GM18499 (cell line): Measurements from ENCODE around the gene MPI.

Source experiments
- ATAC-seq: cut with Tn5 transposase; IDR thresholded peaks from one replicate; pipeline ENCODE4 v1.9.1; 2021; ENCODE audit warnings: moderate number of reproducible peaks; ENCODE audit not compliant: insufficient read depth, unreplicated experiment

Gene MPI, protein sequence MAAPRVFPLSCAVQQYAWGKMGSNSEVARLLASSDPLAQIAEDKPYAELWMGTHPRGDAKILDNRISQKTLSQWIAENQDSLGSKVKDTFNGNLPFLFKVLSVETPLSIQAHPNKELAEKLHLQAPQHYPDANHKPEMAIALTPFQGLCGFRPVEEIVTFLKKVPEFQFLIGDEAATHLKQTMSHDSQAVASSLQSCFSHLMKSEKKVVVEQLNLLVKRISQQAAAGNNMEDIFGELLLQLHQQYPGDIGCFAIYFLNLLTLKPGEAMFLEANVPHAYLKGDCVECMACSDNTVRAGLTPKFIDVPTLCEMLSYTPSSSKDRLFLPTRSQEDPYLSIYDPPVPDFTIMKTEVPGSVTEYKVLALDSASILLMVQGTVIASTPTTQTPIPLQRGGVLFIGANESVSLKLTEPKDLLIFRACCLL

DNA sequence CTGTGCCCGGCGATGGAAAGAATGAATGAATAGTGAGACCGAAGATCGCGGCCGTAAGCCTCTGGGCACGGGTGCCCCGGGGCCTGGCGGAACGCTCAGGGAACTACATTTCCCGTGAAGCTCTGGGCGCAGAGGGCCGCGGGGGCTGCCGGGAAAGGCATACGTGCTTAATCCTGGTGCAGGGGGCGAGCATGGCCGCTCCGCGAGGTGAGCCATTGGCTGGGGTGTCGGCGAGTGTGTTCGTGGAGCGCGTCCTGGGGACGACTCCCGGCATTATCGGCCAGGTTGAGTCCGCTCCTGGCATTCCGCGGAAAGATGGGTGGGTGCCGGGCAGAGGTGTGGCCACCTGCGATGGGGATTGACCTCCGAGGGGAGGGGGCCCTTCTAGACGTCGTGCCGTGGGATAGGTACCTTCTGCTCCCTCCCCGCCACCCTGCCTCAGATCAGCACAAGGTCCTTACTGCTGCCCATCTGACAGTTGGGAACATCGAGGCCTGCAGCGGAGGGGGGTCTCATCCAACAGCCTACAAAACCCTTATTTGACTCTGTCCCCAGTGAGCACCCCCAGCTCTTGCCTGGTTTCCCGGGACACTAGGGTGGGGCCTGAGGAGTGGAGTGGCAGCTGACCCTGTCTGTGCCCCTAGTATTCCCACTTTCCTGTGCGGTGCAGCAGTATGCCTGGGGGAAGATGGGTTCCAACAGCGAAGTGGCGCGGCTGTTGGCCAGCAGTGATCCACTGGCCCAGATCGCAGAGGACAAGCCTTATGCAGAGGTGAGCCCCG lies at the start of gene MPI:
MPI (plus strand) TSS at position 160 of the 782 bp plus-strand sequence; CDS start at position 192, 32 bp downstream.
- no peak for ATAC-seq

DNA sequence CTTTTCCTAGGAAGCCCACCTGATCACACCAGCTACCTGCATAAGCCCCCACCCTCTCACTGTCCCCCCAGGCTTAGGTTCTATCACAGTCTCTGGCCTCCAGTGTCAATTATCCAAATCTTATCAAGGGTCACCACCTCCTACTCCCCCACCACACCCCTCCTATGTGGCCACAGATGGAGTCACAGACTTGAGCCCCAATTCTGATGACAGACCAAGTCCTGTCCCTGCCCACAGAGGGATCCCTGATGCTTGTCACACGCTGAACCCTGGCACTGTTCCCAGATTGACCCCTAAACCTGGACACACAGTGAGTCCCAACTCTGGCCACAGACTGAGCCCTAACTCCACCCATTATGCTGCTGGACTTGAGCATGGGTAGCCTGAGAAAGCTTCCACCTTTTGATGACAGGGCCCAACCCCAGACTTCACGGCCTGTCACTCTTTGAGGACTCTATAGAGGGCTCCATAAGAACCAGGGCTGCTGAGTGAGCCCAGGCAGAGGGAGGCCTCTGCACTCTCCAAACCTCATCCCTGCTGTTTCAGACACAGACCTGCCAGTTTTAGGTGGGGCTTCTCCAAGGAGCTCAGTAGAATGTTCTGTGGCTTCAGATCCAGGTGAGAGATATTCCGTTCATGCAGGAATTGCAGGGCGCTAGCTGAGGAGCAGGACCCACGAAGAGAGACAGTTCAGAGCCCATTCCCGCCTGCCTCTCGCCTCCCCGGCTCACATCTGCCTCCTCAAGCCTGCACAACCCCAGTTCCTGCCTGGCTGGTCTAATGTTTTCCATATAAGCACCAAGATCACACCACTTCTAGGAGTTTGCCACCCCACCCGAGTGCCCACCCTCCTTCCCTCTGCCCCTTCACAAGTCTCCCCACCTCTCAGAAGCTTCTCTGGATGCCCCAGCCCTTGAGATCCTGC lies 48.7 kb upstream of the MPI start:
- no peak for ATAC-seq

DNA sequence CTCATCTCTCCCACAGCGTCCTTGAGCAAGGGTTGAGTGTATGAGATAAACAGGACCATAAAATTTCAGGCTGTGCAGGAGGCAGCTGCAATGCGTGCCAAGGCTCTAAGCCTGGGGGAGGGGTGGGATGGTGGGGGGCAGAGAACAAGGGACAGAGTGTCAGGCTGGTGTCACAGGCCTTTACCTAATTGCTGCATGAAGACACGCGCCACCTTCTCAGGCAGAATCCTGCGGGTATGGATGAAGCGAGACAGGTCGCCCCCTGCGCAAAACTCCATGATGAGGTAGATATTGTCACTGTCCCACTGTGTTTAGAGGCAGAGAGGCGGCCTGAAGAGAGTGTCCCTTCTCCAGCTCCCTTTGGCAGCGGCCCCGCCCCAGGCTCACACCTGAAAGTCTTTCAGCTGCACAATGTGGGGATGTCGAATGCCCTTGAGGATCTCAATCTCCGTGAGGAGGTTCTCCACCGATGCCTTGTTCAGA lies 47.9 kb upstream of the MPI start:
- no peak for ATAC-seq

DNA sequence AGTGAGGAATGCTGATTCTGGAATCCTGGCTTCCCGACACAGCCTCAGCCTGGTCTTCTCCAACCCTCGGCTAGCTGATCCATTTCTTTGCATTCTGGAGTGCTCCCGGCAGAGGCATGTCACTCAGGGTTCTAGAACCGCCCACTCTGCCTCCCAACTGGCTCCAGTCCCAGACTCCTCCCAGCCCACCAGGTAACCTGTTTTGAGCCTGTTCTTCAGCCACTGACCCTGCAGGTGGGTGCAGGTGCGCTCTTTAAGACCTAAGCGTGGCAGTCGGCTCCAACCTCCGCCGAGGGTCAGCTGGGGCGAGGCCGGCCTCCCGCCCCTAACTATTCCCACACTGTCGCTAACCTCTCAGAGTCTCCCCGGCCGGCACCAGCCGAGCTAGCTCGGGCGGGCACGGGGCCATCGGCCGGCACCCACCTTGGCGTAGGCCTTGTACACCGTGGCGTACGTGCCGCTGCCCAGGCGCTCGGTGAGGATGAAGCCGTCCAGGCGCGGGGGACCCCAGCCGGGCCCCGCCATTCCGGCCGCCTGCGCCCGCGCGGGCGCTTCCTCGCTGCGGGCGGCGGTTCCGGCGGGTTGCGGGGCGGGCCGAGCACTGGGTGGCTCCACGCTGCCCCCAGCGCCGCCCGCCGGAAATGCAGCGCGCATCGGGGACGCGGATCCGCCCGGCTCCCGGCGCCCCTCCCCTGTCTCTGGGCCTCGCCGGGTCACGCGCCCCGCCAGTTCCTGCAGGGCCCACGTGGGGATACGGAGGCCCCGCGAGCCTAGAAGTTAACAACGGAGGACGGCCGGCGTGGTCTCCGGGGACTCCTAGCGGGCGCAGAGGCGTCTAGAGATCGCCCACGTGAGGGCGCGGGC lies 47.0 kb upstream of the MPI start, which contains the start of gene ULK3:
ULK3 (minus strand) TSS at position 576 of the 864 bp plus-strand sequence; CDS start at position 525, 51 bp downstream.
- ATAC-seq, result no peak

DNA sequence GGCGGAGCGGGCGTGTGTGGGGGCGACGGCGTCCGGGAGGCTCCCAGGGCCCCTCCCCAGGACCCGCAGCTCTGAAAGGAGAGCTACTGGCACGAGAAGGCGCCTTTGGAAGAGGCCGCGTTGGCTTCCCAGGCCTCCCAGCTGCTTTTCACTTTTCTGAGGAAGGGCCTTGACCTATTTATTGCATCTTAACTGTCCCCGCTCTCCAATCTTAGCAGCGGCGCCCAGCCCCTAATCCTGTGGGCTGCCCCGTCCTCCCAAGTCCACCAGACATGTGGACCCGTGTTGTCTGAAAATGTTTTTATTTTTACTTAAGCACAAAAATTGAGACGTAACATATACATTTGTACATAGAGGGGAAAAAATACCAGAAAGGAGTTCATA lies 46.4 kb upstream of the MPI start:
- no peak for ATAC-seq

DNA sequence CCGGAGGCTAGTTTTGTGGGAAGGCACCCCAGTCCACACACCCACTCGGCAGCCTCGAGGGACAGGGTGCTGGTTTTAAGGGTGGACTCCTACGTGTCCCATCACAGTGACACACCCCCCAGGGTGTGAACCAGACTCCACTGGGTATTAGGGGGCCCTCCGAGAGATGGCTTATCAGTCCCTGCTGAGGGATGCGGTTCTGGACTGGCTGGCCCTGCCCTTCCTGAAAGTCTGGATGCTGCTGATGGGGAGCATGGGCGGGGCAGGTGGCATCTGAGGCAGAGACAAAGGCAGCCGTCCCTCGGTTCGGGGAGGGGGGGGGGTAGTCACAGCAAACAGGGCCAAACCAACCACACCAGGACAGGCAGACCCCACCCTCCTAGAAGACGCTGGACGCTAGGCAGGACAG lies 45.9 kb upstream of the MPI start:
- ATAC-seq, result no peak

DNA sequence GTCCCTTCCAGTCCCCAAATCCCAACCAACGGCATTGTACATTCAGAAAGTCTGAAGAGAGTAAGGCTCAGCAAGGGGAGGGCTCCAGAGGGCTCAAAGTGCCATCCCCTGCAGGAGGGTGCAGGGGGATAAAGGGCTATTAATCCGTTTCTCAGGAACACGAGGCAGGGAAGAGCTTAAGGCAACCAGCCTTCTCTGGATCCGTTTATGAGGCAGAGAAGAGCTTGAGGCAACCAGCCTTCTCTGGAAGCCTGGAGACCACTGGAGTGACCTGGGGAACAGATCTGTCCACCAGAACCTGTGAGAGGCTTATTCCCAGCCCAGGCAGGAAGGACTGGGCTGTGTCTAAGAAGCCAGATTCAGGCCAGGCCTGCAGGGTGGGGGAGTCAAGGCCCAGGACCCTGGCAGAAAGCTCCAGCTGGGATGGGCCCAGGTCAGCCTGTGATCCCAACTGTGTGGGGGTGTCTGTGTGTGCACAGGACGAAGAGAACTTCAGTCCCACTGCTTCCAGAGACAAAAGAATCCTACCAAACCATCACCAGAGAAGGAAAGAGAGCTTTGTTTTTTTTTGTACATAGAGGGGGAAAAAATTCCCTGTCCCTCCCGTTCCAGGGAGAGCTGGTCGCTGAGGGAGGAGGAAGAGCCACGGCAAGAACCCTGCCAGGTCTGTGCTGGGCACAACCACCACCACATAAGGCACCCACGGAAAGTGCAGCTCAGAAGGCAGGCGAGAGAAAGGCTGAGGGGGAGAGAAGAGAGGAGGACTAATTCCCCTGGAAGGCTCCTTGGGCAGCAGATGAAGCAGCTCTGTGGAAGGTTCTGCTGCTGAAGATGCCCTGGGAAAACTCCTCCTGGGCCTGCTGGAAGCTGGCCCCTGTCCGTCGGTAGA lies 45.3 kb upstream of the MPI start:
- no peak for ATAC-seq

DNA sequence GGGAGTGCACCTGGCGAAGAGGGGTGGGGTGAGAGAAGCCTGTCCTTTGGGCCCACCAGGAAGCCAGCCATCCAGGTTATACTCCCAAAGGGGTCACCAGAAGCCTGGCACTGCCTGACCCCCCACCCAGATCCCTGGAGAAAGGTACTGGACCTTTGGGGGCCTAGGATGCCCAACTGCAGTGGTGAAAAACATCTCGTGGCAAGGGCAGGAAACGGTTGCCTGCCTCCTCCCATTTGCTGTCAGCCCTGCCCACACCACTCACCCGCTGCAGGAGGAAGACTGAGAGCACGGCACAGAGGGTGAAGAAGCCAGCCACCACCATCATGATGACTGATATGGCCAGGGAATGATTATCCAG lies 44.7 kb upstream of the MPI start:
- ATAC-seq, result no peak

DNA sequence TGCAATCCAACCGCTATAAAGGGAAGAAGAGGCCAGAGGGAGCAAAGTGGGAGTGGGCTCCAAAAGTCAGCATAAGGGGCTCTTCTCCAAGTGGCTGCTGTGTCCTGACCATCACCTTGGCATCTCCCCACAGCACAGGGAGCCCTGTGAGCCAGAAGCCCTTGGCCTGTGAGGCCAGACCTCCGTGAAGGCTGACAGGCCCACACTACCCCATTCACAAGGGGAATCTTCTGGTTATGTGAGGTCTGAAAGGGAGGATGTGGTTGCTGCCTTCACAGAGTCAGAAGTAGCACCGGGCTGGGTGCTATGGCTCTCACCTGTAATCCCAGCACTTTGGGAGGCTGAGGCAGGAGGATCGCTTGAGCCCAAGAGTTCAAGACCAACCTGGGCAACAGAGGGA lies 44.3 kb upstream of the MPI start:
- ATAC-seq, result no peak

DNA sequence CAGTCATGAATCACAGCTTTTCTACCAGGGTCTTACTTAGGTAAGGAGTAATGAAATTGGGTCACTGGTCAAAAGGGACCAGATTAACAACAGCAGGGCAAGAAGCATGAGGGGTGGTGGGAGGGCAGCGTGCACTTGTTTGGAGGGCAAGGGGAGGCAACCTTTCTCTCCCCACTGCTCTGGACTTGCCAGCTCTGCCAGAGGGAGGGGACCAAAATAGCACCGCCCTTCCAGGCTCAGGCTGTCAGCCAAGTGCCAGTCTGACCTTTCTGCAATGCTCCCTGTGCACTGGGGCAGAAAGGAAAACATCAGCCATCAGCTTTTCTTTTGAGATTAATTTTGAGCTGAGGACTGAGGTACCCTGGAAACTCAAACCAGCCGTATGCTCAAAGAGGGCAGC lies 42.4 kb upstream of the MPI start:
- ATAC-seq, result no peak

DNA sequence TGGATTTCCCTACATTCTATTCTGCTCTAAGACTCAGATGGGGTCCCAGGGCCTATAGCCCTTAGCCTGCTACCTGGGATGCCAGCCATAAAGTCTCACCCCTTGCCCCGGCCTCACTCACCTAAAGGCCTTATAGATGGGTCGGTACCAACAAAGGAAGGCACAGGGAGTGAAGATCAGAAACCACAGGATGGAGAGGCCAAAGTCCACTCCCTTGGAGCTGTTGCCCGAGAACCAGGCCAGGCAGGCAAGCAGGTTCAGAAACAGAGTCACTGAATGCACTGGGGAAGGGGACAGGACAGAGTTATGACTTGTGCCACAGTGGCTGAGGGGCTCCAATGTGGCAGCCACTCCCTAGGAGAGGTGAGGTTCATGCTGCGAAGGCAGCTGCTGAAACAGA lies 39.4 kb upstream of the MPI start:
- no peak for ATAC-seq

DNA sequence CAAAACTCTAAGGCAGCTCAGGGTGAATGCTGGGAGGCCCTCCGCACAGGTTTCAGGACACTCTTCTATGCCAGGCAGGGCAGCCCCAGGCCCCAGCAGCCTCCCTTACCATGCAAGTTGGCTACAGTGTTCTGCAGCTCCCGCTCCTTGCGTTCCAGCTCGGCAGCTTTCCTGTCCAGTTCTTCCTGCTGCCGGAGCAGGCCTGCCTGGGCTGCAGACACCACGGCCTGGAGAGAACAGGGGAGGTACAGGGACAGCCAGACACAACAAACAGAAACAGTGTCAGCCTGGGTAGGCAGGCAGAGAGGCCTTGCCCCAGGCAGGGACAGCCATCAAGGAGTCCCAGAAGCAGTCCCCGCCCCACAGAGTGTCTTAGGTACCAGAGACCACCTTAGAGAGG lies 37.9 kb upstream of the MPI start:
- no peak for ATAC-seq

DNA sequence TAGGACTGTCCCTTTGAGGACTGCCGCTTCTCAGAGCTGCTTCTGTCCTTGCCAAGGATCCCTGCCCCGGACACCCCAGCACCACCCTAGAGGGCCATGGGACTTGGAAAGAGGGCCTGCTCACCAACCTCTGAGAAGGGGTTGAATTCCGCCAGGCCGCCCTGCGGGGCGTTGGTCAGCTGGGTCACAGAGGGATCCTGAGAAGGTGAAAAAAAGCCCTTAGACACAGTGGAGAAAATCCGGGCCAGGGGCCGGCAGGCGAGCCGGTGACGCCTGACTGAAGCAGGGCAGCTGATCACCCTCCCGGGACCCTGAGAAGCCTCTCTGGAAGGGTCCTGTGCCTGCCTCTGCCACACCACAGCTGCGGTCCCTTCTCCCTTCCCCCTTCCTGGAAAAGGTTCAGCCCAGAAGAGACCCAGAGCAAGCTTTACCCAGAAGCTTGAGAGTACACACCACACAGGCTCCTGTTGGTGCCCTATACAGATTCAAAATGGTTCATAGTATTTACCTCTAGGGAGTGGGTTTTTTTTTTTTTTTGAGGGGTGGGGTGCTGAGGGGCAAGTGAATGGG lies 35.3 kb upstream of the MPI start:
- no peak for ATAC-seq

DNA sequence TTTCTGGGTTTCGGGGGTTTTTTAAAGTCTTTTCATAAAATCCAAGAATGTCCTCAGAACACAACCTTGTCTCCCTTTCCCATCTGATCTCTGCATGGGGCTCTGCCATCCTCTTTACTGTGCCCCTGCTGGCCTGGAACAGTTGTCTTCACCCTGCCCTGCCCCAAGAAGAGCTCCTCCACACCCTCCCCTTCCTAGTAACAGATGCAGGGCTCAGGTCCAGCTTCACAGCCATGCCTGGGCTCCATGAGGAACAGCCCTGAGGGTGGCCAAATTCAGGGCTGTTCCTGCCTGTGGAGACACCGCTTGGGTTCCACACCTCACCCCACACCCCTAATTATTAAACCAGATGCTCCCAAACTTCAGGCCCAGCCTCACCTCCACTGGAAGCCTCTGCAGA lies 34.0 kb upstream of the MPI start:
- no peak for ATAC-seq

DNA sequence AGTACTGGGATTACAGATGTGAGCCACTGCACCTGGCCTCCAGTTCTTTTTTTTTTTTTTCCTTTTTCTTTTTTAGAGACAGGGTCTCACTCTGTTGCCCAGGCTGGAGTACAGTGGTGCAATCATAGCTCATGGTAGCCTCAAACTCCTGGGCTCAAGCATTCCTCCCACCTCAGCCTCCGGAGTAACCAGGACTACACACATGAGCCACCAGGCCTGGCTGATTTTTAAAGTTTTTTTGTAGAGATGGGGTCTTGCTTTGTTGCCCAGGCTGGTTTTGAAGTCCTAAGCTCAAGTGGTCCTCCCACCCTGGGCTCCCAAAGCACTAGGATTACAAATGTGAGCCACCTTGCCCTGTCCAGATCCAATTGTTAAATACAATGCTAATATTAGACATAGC lies 33.3 kb upstream of the MPI start:
- no peak for ATAC-seq

DNA sequence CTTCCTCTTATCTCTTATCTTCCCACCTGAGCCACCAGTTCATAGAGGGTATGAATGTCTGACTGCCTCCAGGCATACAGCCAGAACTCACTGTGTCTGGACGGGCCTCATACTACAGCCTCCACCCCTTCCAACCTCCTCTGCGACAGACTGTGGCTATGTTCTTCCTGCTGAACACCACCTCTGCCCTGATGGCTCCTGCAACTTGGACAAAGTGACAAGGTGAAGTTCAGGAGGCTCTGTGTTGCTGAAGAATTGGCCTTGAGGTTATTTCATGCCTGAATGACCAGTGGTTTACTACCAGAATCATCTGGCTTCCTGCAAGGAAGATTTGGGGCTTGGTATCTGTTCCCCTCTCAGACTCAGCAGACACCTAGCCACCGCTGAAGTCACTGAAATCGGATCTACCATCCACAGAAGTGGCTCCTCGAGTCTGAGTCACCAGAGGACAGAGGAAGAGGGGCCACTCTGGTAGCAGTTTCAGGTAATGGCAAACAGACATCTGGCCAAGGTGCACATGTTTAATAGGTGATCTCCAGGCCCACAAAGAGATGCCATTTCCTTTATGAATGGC lies 32.7 kb upstream of the MPI start:
- no peak for ATAC-seq

DNA sequence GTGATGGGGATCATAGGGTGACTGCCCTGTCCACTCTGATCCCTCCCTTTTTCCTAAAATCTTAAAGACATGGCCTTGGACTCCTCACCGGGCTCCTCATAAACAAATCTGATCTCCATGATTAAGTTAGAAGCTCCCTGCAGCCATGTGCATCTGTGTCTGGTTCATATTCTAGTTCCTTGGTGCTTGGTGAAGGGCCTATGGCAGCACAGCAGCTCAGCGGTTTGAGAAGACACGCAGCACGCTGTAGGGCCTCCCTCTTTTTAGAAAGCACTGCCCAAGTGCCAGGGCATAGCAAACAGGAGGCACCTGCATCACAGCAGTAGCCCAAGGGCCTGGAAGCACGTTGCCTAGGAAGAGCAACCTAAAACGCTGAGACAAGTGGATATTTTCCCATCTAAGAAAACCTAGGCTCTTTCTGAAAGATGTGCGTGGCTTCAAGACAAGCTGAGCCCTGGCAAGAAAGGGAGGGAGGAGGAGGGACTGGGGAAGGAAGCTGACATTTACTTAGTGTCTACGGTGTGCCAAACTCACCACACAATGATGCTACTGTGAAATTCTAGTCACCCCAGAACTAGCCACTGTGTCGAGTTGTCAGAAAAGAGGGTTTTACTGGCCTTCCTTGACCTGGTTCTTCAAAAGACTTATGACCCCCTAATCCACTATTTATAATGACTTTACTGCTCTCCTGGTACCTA lies 32.0 kb upstream of the MPI start:
- no peak for ATAC-seq
